Activated B cell treated with CpG ODN at 0.5 μM for 24 hours (primary cell): ENCODE data around the gene SMCO4. TPM values are rescaled to one million over a fixed set of nuclear protein-coding genes. Genes with fewer than 3 reads are reported as not detected.
"Not testable (repeated sequence)": the region's sequence is repeated elsewhere in the genome, so short reads cannot be mapped to it uniquely, and the experiment has no call there.

Experiments used
- ATAC-seq: fragments of 200-7000 bp; cut with Tn5 transposase; one replicate; pipeline ENCODE4 v1.10.0; 2021; ENCODE audit warnings: low read depth, mild to moderate bottlenecking, moderate library complexity
- CTCF ChIA-PET: fragments of 350-600 bp; sonication (Branson Sonifier 250); formaldehyde crosslinking; loops from one replicate; lab custom pipeline; 2021; ENCODE audit warnings: antibody characterized with exemption; lab: Charles Lee
- POLR2A ChIA-PET: fragments of 350-600 bp; sonication (Branson Sonifier 250); formaldehyde crosslinking; loops from one replicate; lab custom pipeline; 2021; ENCODE audit warnings: antibody characterized with exemption; lab: Charles Lee
- DNase-seq: peaks from one replicate; pipeline ENCODE4 v3.0.0; 2022
- H3K27ac Mint-ChIP-seq: one replicate; pipeline ENCODE4 v1.8.0; 2020; ENCODE audit warnings: mixed read lengths
- H3K27me3 Mint-ChIP-seq: one replicate; pipeline ENCODE4 v1.8.0; 2021; ENCODE audit warnings: mixed read lengths
- H3K36me3 Mint-ChIP-seq: one replicate; pipeline ENCODE4 v1.8.0; 2021; ENCODE audit warnings: low read depth, mixed read lengths
- H3K4me1 Mint-ChIP-seq: one replicate; pipeline ENCODE4 v1.8.0; 2021; ENCODE audit warnings: mixed read lengths
- H3K4me3 Mint-ChIP-seq: one replicate; pipeline ENCODE4 v1.8.0; 2020; ENCODE audit warnings: mild to moderate bottlenecking, mixed read lengths
- H3K9me3 Mint-ChIP-seq: one replicate; pipeline ENCODE4 v1.8.0; 2020; ENCODE audit warnings: mixed read lengths
- intact Hi-C: fragments of 100-400 bp; cut with micrococcal nuclease; formaldehyde crosslinking; loops from one replicate; pipeline ENCODE4 v1.15.1; 2024
- total RNA-seq: library from RNA; stranded (reverse); gene quantifications from 2 replicates; pipeline ENCODE4 v1.2.3, GENCODE V29; 2022
- TF ChIP-seq, protein P1 (sequence below): fragments of 200-600 bp; IDR thresholded peaks from one replicate; pipeline ENCODE4 v1.8.0; 2022; ENCODE audit warnings: antibody characterized with exemption, mild to moderate bottlenecking

Gene SMCO4
- total RNA-seq, 1 donor from 2014 or later, result 4.6 TPM

DNA sequence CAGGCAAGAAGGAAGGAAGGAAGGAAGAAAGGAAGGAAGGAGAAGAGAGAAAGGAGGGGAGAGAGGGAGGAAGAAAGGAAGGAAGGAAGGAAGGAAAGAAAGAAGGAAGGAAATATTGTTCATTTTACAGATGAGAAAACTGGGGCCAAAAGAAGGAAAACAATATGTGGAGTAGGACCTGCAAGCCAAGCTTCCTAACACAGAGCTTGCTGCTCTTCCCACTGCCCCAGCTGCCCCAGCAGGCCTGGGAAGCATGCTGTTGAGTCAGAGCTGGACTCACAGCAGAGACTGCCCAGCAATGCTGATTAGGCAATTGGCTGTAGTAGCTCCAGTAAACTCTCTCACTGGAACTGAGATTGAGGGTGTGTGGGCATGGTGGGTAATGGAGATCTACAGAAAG is 42.6 kb upstream of the SMCO4 start:
- intact Hi-C loops, result no loop called here
- DNase-seq (no peak), ATAC-seq (no peak)
- Mint-ChIP-seq H3K9me3 (no peaks in the 10 kb centered on the region), H3K4me1 (no peaks in the 10 kb centered on the region), H3K27me3 (peaks cover 25% of the 10 kb centered on the region), H3K27ac (no peak overlapping the region), H3K36me3 (no peaks in the 10 kb centered on the region), H3K4me3 (no peak overlapping the region)
- TF ChIP-seq, protein P1, sequence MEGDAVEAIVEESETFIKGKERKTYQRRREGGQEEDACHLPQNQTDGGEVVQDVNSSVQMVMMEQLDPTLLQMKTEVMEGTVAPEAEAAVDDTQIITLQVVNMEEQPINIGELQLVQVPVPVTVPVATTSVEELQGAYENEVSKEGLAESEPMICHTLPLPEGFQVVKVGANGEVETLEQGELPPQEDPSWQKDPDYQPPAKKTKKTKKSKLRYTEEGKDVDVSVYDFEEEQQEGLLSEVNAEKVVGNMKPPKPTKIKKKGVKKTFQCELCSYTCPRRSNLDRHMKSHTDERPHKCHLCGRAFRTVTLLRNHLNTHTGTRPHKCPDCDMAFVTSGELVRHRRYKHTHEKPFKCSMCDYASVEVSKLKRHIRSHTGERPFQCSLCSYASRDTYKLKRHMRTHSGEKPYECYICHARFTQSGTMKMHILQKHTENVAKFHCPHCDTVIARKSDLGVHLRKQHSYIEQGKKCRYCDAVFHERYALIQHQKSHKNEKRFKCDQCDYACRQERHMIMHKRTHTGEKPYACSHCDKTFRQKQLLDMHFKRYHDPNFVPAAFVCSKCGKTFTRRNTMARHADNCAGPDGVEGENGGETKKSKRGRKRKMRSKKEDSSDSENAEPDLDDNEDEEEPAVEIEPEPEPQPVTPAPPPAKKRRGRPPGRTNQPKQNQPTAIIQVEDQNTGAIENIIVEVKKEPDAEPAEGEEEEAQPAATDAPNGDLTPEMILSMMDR, result no peak
- ChIA-PET POLR2A (no interaction called here), CTCF (no interaction called here)

DNA sequence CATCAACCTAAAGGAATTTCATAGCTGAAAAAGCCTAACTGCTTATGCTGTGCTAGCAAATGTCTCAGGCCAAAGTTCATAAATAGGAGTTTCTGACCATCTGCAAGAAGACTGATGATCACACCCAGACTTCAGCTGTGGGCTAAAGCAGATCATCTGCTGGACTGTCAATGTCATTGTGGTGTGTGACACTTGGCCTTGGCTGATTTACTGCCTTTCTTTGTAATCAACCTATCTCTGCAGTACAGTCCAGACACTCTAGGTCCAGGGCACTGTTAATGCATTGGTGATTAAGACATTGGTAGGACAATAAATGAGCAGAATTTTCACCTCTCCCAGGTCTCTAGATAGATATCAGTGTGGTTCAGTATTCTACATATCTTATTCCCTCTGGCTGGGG is 40.3 kb upstream of the SMCO4 start:
- Mint-ChIP-seq H3K4me3 (no peak overlapping the region), H3K27me3 (peaks cover 21% of the 10 kb centered on the region), H3K27ac (no peak overlapping the region), H3K9me3 (peaks cover 5% of the 10 kb centered on the region), H3K36me3 (no peaks in the 10 kb centered on the region), H3K4me1 (no peaks in the 10 kb centered on the region)
- ChIA-PET POLR2A (no interaction called here), CTCF (no interaction called here)
- intact Hi-C loops, result no loop called here
- ATAC-seq (no peak), DNase-seq (no peak)
- TF ChIP-seq, protein P1, result no peak

DNA sequence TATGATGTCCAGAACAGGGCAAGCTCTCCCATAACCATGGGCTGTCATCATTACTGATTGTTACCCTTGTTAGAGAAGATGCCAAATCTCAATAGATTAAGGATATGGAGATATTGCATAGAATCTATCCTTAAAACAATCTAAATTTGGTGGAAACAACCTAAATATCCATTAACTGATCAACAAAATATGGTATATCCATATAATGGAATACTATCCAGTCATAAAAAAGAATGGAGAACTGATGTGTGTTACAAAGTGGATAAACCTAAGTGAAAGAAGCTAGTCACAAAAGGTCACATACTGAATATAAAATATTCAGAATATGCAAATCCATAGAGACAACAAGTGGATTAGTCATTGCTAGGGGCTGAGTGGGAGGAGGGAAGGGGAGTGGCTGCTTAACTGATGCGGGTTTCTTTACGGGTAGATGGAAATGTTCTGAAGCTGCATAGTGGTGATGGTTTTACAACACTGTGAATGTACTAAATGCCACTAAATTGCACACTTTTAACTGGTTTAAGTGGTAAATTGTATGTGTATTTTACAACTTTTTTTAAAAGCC is 36.1 kb upstream of the SMCO4 start:
- H3K27ac Mint-ChIP-seq, result no peak overlapping the region
- POLR2A ChIA-PET, result no interaction called here
- no peak for ATAC-seq

DNA sequence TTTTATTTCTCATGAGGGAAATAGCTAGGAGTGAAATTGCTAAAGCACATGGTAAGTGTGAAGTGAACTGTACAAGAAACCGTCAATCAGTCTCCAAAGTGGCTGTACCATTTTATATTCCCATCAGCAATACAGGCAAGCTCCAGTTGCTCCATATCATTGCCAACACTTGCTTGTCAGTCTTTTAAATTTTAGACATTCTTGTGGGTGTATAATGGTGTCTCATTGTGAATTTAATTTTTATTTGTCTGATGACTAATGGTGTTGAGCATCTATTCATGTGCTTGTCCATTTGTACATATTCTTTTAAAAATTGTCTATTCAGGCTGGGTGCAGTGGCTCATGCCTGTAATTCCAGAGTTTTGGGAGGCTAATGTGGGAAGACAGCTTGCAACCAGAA is 34.1 kb upstream of the SMCO4 start:
- Mint-ChIP-seq H3K9me3 (peaks cover 5% of the 10 kb centered on the region), H3K27me3 (peaks cover 5% of the 10 kb centered on the region), H3K27ac (no peak overlapping the region), H3K36me3 (no peaks in the 10 kb centered on the region), H3K4me3 (no peak overlapping the region), H3K4me1 (no peaks in the 10 kb centered on the region)
- no peak for ATAC-seq
- no peak for DNase-seq
- TF ChIP-seq, protein P1, result no peak
- intact Hi-C loops, result no loop called here
- ChIA-PET POLR2A (no interaction called here), CTCF (no interaction called here)

More for the DNA sequence above, 36.1 kb upstream of the SMCO4 start:
- no peaks in the 10 kb centered on the region for H3K36me3 Mint-ChIP-seq
- no peaks in the 10 kb centered on the region for H3K4me1 Mint-ChIP-seq
- CTCF ChIA-PET, result no interaction called here
- no peak overlapping the region for H3K4me3 Mint-ChIP-seq
- intact Hi-C loops, result no loop called here
- no peak for DNase-seq
- peaks cover 14% of the 10 kb centered on the region for H3K27me3 Mint-ChIP-seq
- TF ChIP-seq, protein P1, result no peak
- peaks cover 5% of the 10 kb centered on the region for H3K9me3 Mint-ChIP-seq

DNA sequence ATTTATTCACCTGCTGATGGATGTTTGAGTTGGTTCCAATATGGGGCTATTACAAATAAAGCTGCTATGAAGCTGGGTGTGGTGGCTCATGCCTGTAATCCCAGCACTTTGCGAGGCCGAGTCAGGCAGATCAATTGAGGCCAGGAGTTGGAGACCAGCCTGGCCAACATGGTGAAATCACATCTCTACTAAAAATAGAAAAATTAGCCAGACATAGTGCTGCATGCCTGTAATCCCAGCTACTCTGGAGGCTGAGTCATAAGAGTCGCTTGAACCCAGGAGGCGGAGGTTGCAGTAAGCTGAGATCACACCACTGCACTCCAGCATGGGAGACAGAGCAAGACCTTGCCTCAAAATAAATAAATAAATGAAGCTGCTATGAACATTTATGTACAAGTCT is 33.7 kb upstream of the SMCO4 start:
- H3K4me3 Mint-ChIP-seq, H3K36me3 Mint-ChIP-seq, H3K9me3 Mint-ChIP-seq, H3K4me1 Mint-ChIP-seq, POLR2A ChIA-PET, CTCF ChIA-PET, intact Hi-C loops, H3K27ac Mint-ChIP-seq, DNase-seq, H3K27me3 Mint-ChIP-seq, ATAC-seq: not testable (repeated sequence)
